ENCODE measurements around the gene OR1J2.

DNA sequence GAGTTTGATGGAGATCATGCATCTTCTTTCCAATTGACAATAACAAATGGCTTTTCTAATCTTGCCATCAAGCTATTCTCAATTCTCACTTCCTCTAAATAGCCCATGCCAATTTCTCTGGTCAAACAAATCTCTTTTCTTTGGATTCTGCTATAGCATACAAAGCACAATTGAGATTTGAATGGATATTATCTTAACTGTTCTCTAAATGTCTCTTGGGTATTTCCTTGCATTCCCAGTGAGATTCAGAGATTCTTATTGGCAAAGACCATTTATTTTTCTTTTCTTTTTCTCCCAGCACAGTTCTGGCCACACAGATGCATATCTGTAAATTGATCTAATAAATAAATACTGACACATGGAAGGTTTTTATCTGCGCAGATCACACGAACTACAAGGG lies 42.2 kb downstream of the OR1J2 start, which contains the start of gene OR1N2:
- TF ChIP-seq, protein P1, sequence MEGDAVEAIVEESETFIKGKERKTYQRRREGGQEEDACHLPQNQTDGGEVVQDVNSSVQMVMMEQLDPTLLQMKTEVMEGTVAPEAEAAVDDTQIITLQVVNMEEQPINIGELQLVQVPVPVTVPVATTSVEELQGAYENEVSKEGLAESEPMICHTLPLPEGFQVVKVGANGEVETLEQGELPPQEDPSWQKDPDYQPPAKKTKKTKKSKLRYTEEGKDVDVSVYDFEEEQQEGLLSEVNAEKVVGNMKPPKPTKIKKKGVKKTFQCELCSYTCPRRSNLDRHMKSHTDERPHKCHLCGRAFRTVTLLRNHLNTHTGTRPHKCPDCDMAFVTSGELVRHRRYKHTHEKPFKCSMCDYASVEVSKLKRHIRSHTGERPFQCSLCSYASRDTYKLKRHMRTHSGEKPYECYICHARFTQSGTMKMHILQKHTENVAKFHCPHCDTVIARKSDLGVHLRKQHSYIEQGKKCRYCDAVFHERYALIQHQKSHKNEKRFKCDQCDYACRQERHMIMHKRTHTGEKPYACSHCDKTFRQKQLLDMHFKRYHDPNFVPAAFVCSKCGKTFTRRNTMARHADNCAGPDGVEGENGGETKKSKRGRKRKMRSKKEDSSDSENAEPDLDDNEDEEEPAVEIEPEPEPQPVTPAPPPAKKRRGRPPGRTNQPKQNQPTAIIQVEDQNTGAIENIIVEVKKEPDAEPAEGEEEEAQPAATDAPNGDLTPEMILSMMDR (IDR thresholded peaks at IDR 0.05): no peak
- no peak for TF ChIP-seq POLR2A (IDR thresholded peaks at IDR 0.05)
